T-helper 1 cell treated with Interleukin-12 subunit alpha and Interleukin-12 subunit beta and Interleukin-4 antibody, amounts not matched to agents 30 μg/mL and 1 μg/mL, for 36 hours (primary cell): ENCODE measurements around the gene OMA1.
"Not testable (repeated sequence)": the region's sequence is repeated elsewhere in the genome, so short reads cannot be mapped to it uniquely, and the experiment has no call there.

Experiments used
- H3K27ac Mint-ChIP-seq: one replicate; pipeline ENCODE4 v1.8.0; 2021; ENCODE audit warnings: mild to moderate bottlenecking, mixed read lengths
- H3K27me3 Mint-ChIP-seq: one replicate; pipeline ENCODE4 v1.8.0; 2021; ENCODE audit warnings: low read depth, mixed read lengths
- H3K36me3 Mint-ChIP-seq: one replicate; pipeline ENCODE4 v1.8.0; 2021; ENCODE audit warnings: low read depth, mixed read lengths
- H3K4me1 Mint-ChIP-seq: one replicate; pipeline ENCODE4 v1.8.0; 2021; ENCODE audit warnings: low read depth, mixed read lengths
- H3K4me3 Mint-ChIP-seq: one replicate; pipeline ENCODE4 v1.8.0; 2021; ENCODE audit warnings: mild to moderate bottlenecking, moderate library complexity, mixed read lengths
- H3K9me3 Mint-ChIP-seq: one replicate; pipeline ENCODE4 v1.8.0; 2021; ENCODE audit warnings: mixed read lengths

Gene OMA1

DNA sequence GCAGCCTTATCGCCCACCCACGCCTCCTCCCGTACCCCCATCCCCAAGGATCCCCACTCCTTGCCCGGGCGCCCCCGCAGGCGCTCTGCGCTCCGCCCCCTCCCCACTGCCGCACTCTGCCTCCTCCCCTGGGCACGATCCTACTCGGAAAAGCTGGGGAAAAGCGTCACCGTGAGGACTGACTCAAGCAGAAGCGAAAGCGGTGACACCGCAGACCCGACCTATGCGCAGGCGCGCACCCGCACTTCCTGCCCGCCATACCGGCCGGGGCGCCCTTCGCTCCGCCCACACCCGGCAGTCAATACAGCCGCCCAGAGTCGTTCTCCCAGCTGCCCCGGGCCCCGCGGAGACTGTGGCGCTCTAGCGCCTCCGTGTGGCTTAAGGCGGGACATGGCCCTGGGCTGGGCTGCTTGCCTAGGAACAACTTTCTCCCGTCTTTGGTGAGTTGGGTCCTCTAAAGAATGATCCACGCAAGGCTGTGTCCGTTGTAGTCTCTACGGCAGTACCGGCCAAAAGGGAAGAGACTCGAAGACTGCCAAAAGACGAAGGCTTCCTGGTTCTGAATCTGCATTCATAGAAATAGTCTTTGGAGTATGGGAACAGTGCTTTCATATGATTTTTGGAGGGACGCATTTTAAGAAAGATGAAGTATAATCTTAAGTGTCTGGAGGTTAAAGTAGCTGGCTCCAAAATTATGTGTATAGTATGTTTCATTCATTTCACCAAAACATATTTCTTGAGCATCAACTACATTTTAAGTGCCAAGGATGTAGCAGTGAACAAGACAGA is at the start of gene OMA1:
OMA1 (minus strand) TSS at position 207 of the 789 bp plus-strand sequence. CDS start 7,432 bp downstream, outside the sequence.
- Mint-ChIP-seq H3K4me3 (peak within 1 kb of the TSS; percentile 88), H3K36me3 (no peaks in the 10 kb centered on the region), H3K4me1 (peaks cover 19% of the 10 kb centered on the region), H3K27me3 (peaks cover 20% of the 10 kb centered on the region), H3K9me3 (no peaks in the 10 kb centered on the region), H3K27ac (peak within 1 kb of the TSS; percentile 96)

GRCh38 chr1:58594546-58594945 is 48.0 kb upstream of the OMA1 start:
- Mint-ChIP-seq H3K27me3 (peaks cover 61% of the 10 kb centered on the region), H3K4me1 (peaks cover 5% of the 10 kb centered on the region), H3K36me3 (no peaks in the 10 kb centered on the region), H3K27ac (no peak overlapping the region), H3K9me3 (no peaks in the 10 kb centered on the region), H3K4me3 (no peak overlapping the region)

DNA sequence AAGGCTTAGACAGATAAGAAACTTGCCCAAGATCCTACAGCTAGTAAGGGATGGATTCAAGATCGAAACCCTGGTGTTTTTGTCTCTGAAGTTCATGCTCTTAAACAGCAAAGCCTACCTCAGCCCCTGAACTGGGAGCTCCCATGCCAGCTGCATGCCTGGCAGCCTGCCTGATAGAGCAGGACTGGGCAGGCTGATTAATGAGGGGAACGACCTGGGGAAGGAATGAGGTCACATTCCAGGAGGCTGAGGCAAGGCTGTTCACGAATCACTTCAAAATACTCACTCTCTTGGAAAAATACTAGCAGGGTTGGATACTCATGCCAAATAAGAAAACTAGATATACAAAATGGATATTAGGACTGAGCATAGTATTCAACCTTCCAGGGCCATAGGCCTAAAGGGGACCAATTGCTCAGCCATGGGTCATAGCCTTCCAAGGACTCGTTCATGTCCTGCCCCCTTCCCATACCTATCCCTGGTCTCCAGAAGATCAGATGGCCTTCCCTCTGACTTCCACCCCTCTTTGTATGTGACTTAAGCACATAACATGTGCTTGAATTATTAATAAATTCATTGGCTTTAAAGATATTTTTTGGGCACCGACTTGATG is 46.1 kb upstream of the OMA1 start:
- H3K36me3 Mint-ChIP-seq: no peaks in the 10 kb centered on the region
- H3K27ac Mint-ChIP-seq: no peak overlapping the region
- H3K9me3 Mint-ChIP-seq: no peaks in the 10 kb centered on the region
- no peak overlapping the region for H3K4me3 Mint-ChIP-seq
- H3K4me1 Mint-ChIP-seq: no peaks in the 10 kb centered on the region
- peaks cover 54% of the 10 kb centered on the region for H3K27me3 Mint-ChIP-seq

- Mint-ChIP-seq H3K4me1 (no peaks in the 10 kb centered on the region), H3K27ac (no peak overlapping the region)
Observed at GRCh38 chr1:58591806-58592205, 45.3 kb upstream of the OMA1 start.

GRCh38 chr1:58590019-58590418 is 43.5 kb upstream of the OMA1 start:
- H3K9me3 Mint-ChIP-seq: no peaks in the 10 kb centered on the region
- no peaks in the 10 kb centered on the region for H3K36me3 Mint-ChIP-seq
- H3K4me3 Mint-ChIP-seq: no peak overlapping the region
- no peak overlapping the region for H3K27ac Mint-ChIP-seq
- peaks cover 65% of the 10 kb centered on the region for H3K27me3 Mint-ChIP-seq
- no peaks in the 10 kb centered on the region for H3K4me1 Mint-ChIP-seq

More at GRCh38 chr1:58591806-58592205, 45.3 kb upstream of the OMA1 start:
- Mint-ChIP-seq H3K4me3 (no peak overlapping the region), H3K27me3 (peaks cover 58% of the 10 kb centered on the region), H3K36me3 (no peaks in the 10 kb centered on the region), H3K9me3 (no peaks in the 10 kb centered on the region)

GRCh38 chr1:58588396-58588795 is 41.9 kb upstream of the OMA1 start:
- no peaks in the 10 kb centered on the region for H3K9me3 Mint-ChIP-seq
- H3K4me3 Mint-ChIP-seq: no peak overlapping the region
- H3K27me3 Mint-ChIP-seq: peaks cover 74% of the 10 kb centered on the region
- H3K4me1 Mint-ChIP-seq: peaks cover 10% of the 10 kb centered on the region
- no peaks in the 10 kb centered on the region for H3K36me3 Mint-ChIP-seq
- no peak overlapping the region for H3K27ac Mint-ChIP-seq

DNA sequence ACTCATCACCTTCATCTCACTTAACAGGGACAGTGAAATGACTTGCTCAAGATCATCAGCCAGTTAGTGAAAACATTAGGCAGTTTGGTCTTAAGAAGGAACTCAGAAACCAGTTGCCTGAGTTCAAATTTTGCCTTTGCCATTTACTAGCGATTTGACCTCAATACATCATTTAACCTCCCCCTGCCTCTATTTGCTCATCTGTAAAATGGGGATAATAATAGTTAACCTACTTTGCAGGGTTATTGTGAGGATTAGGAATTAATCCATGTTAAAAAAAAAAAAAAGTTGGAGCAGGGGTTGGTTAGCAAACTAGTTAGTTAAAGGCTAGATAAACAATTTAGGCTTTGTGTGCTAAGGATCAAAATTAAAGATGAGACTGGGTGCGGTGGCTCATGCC is 41.1 kb upstream of the OMA1 start:
- H3K4me1 Mint-ChIP-seq: peaks cover 11% of the 10 kb centered on the region
- no peak overlapping the region for H3K4me3 Mint-ChIP-seq
- no peaks in the 10 kb centered on the region for H3K36me3 Mint-ChIP-seq
- no peak overlapping the region for H3K27ac Mint-ChIP-seq
- peaks cover 70% of the 10 kb centered on the region for H3K27me3 Mint-ChIP-seq
- H3K9me3 Mint-ChIP-seq: no peaks in the 10 kb centered on the region

DNA sequence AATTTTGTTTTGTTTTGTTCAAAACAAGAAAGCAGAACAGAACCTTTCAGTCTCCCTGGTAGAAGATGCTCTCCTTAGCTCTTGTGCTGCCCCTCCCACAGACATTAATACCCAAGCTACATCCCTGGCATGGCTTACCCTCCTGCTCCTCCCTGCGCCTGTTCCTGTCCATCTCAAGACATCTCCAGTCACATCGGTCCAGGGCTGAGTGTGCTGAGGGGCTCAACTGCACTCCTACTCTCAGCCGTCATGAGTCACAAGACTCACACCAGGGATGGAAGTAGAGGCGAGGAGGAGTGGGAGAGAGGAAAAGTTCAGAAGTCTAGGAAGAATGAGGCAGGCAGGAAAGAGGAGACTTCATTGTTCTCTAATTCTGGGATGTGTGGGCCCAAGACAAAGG is 39.7 kb upstream of the OMA1 start:
- H3K9me3 Mint-ChIP-seq: no peaks in the 10 kb centered on the region
- no peaks in the 10 kb centered on the region for H3K36me3 Mint-ChIP-seq
- H3K4me1 Mint-ChIP-seq: peaks cover 11% of the 10 kb centered on the region
- peaks cover 61% of the 10 kb centered on the region for H3K27me3 Mint-ChIP-seq
- no peak overlapping the region for H3K27ac Mint-ChIP-seq
- H3K4me3 Mint-ChIP-seq: no peak overlapping the region

DNA sequence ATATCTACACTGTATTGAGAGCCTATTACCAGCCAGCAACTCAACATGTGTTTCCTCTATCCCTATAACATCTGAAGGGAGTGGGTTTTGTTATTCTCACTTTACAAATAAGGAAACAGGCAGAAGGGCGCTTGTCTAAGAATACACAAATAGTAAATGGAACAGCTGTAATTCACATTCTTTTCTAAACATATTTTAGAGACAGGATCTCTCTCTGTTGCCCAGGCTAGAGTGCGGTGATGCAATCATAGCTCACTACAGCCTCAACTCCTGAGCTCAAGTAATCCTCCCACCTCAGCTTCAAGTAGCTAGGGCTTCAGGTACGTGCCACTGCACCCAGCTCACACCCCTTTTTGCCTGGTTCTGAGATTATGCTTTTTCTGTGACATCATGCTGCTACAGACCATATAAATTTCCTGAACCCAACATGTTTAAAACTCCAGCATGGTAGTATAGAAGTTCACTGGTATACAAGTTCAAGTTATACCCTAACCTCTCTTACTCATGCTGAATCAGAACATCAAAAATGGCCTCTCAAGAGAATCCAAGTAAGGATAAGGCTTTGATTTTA is 39.1 kb upstream of the OMA1 start:
- Mint-ChIP-seq H3K36me3 (no peaks in the 10 kb centered on the region), H3K27me3 (peaks cover 64% of the 10 kb centered on the region), H3K27ac (no peak overlapping the region), H3K9me3 (no peaks in the 10 kb centered on the region), H3K4me3 (no peak overlapping the region), H3K4me1 (peaks cover 11% of the 10 kb centered on the region)

DNA sequence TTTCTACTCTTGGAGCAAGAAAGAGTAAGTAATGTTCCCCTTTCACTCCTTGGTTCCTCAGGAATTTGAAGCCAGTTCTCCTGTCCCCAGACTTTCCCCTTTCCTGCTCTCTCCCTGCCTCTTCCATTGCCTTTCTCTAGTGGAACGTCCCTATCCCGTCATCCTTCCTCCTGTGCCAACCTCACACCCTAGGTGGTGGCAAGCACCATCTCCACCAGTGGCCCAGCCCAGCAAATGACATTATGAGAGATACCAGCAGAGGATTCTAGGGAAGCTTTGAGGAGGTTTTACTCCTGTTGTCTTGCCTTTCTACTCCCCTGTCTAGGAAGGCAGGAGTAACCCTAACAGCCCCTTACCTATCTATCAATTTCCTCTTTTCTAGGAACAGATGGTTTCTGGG is 38.6 kb upstream of the OMA1 start:
- Mint-ChIP-seq H3K9me3 (no peaks in the 10 kb centered on the region), H3K4me3 (no peak overlapping the region), H3K27ac (no peak overlapping the region), H3K4me1 (peaks cover 11% of the 10 kb centered on the region), H3K36me3 (no peaks in the 10 kb centered on the region), H3K27me3 (peaks cover 60% of the 10 kb centered on the region)

DNA sequence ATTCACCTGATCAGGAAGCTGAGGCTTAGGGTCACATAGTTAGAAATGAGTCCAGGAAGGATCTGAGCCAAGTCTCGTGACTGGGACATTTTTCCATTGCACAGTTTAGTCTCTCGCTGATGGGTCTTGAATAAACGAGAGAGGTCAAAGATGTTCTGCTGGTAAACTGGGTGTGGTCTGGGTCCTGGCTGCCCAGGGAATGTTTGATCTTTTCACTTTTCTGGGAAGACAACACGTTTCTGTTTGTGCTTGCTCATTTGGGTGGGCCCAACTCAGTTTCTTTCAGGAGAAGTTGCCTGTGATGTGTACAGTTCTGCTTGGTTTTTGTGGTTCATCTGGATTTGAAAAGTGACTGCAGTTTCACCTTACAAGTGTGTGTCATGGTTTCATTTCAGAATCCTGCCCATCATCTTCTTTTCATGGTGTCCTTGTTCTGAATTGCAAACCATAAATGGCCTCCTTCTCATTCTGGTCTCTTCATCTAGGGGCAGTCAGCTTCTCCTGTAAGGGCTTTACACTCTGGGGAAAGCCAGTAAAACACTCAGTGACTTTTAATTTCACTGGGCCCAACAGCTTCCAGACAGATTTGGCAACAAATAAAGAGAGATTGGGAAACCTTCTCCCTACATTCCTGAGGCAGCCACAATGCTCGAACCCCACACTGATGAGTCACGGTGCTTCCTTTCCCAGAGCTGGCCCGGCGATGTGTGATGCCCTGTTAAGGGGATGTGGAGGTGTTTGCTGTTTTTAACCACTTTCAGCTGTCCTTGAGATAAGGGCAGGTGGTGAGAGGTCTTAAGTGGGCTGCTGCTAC is 37.8 kb upstream of the OMA1 start:
- H3K4me1 Mint-ChIP-seq: peaks cover 11% of the 10 kb centered on the region
- no peak overlapping the region for H3K27ac Mint-ChIP-seq
- no peaks in the 10 kb centered on the region for H3K9me3 Mint-ChIP-seq
- H3K27me3 Mint-ChIP-seq: peaks cover 62% of the 10 kb centered on the region
- H3K4me3 Mint-ChIP-seq: peak overlapping the region; percentile 8
- H3K36me3 Mint-ChIP-seq: no peaks in the 10 kb centered on the region

DNA sequence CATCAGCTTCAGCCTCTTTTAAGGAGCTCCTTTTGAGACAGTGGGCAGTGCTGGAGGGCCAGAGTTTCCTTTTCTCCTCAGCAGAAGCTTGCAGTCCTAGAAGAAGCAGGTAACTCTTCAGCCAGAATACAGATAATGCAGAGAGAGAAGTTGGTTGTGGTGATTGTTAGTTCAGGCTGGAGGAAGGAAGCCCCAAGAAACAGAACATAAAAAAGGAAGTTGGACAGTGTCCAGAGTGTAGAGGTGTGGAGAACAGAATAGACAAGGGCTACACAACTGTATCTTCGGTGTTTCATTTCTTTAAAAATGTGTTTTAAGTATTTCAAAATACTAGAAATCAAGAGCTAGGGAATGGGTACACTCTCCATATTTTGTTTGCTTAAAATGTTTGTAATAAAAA is 37.0 kb upstream of the OMA1 start:
- H3K36me3 Mint-ChIP-seq: no peaks in the 10 kb centered on the region
- peaks cover 61% of the 10 kb centered on the region for H3K27me3 Mint-ChIP-seq
- H3K4me3 Mint-ChIP-seq: no peak overlapping the region
- H3K4me1 Mint-ChIP-seq: peaks cover 11% of the 10 kb centered on the region
- H3K27ac Mint-ChIP-seq: no peak overlapping the region
- H3K9me3 Mint-ChIP-seq: no peaks in the 10 kb centered on the region

DNA sequence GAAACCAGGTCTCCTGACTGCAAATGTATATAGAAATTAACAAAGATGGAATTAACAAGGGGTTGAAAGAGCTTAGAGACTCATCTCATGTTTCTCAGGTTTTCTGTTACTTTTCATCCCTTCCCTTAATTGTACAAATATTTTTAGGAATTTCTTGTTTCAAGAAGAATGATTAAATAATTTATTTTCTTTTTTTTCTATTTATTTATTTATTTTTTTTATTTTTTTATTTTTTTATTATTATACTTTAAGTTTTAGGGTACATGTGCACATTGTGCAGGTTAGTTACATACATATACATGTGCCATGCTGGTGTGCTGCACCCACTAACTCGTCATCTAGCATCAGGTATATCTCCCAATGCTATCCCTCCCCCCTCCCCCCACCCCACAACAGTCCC is 35.6 kb upstream of the OMA1 start:
- Mint-ChIP-seq H3K27me3 (peaks cover 67% of the 10 kb centered on the region), H3K4me1 (peaks cover 19% of the 10 kb centered on the region)
- H3K27ac Mint-ChIP-seq, H3K4me3 Mint-ChIP-seq, H3K9me3 Mint-ChIP-seq, H3K36me3 Mint-ChIP-seq: not testable (repeated sequence)

- Mint-ChIP-seq H3K27me3 (peaks cover 63% of the 10 kb centered on the region), H3K27ac (no peak overlapping the region), H3K36me3 (peaks cover 3% of the 10 kb centered on the region), H3K9me3 (no peaks in the 10 kb centered on the region), H3K4me3 (no peak overlapping the region), H3K4me1 (peaks cover 19% of the 10 kb centered on the region)
Observed at GRCh38 chr1:58581641-58582040, 35.1 kb upstream of the OMA1 start.
